Measurements from ENCODE around the gene CPNE8. TPM values are rescaled to one million over a fixed set of nuclear protein-coding genes. Genes with fewer than 3 reads are reported as not detected.

Gene CPNE8
- total and polyA plus RNA-seq, 5 donors from 2014 or later = 0.73 to 10.3 (median 1.5) TPM

- no peak for DNase-seq
- Mint-ChIP-seq H3K4me3 (no peak overlapping the region), H3K36me3 (peaks cover 4% of the 10 kb centered on the region), H3K4me1 (no peaks in the 10 kb centered on the region), H3K27ac (no peak overlapping the region), H3K27me3 (no peaks in the 10 kb centered on the region), H3K9me3 (peaks cover 0 to 4% (median 0%) of the 10 kb centered on the region in 7 donors)
- H3K27ac ChIP-seq (ENCODE audit: insufficient read depth, low read length, poor library complexity, severe bottlenecking) = no peak overlapping the region
- H3K36me3 ChIP-seq (ENCODE audit: control insufficient read depth, insufficient read depth, low read length) = no peaks in the 10 kb centered on the region
- no peak for ATAC-seq (ENCODE audit: low read depth in 2 of 2)
- no peak overlapping the region for H3K4me3 ChIP-seq (ENCODE audit: low read depth, low read length)
- no peaks in the 10 kb centered on the region for H3K4me1 ChIP-seq (ENCODE audit: control insufficient read depth, insufficient read depth, low read length, poor library complexity, severe bottlenecking)
- H3K9me3 ChIP-seq (ENCODE audit: control insufficient read depth in 2 of 2, low read length in 2 of 2) = no peaks in the 10 kb centered on the region
- H3K27me3 ChIP-seq (ENCODE audit: control insufficient read depth, insufficient read depth, low read length) = no peaks in the 10 kb centered on the region
These were observed 251.7 kb downstream of the CPNE8 start for GRCh38 chr12:38653650-38654049.

- Mint-ChIP-seq H3K36me3 (no peaks in the 10 kb centered on the region), H3K27ac (no peak overlapping the region), H3K9me3 (peaks cover 0 to 6% (median 0%) of the 10 kb centered on the region in 7 donors), H3K4me1 (no peaks in the 10 kb centered on the region), H3K4me3 (no peak overlapping the region), H3K27me3 (no peaks in the 10 kb centered on the region)
- no peaks in the 10 kb centered on the region for H3K36me3 ChIP-seq (ENCODE audit: control insufficient read depth, insufficient read depth, low read length)
- no peak overlapping the region for H3K4me3 ChIP-seq (ENCODE audit: low read depth, low read length)
- no peak for ATAC-seq (ENCODE audit: low read depth in 2 of 2)
- DNase-seq = no peak
- no peak overlapping the region for H3K27ac ChIP-seq (ENCODE audit: insufficient read depth, low read length, poor library complexity, severe bottlenecking)
- no peaks in the 10 kb centered on the region for H3K9me3 ChIP-seq (ENCODE audit: control insufficient read depth in 2 of 2, low read length in 2 of 2)
- H3K27me3 ChIP-seq (ENCODE audit: control insufficient read depth, insufficient read depth, low read length) = no peaks in the 10 kb centered on the region
- no peaks in the 10 kb centered on the region for H3K4me1 ChIP-seq (ENCODE audit: control insufficient read depth, insufficient read depth, low read length, poor library complexity, severe bottlenecking)
These were observed 256.6 kb downstream of the CPNE8 start for GRCh38 chr12:38648813-38649212.

DNA sequence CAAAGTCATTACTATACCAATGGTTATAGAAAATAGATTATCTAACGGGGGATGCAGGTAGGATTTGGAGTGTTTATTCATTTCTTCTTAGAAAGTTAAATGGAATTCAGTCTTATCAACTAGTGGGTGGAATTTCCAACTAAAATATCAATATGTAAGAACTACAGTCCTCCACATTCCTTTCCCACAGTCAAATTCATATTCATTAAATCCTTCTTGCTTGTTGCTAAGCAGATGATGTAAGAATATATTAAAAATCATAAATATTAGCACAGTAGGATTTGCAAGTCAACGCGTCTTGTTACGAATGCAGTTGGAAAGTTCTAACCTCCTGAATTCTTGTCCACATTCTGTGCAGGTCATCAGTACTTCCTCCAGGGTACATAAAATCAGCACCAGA lies 259.2 kb downstream of the CPNE8 start:
- Histone ChIP-seq H3K27me3 (ENCODE audit: control insufficient read depth, insufficient read depth, low read length) (no peaks in the 10 kb centered on the region), H3K4me1 (ENCODE audit: control insufficient read depth, insufficient read depth, low read length, poor library complexity, severe bottlenecking) (no peaks in the 10 kb centered on the region), H3K9me3 (ENCODE audit: control insufficient read depth in 2 of 2, low read length in 2 of 2) (peaks cover 0 to 1% of the 10 kb centered on the region in 2 experiments), H3K36me3 (ENCODE audit: control insufficient read depth, insufficient read depth, low read length) (no peaks in the 10 kb centered on the region), H3K4me3 (ENCODE audit: low read depth, low read length) (no peak overlapping the region), H3K27ac (ENCODE audit: insufficient read depth, low read length, poor library complexity, severe bottlenecking) (no peak overlapping the region)
- no peak for DNase-seq
- no peaks in the 10 kb centered on the region for H3K4me1 Mint-ChIP-seq
- H3K27ac Mint-ChIP-seq = no peak overlapping the region
- H3K9me3 Mint-ChIP-seq = peaks cover 0 to 11% (median 2%) of the 10 kb centered on the region in 7 donors
- H3K4me3 Mint-ChIP-seq = no peak overlapping the region
- no peaks in the 10 kb centered on the region for H3K36me3 Mint-ChIP-seq
- no peak for ATAC-seq (ENCODE audit: low read depth in 2 of 2)
- no peaks in the 10 kb centered on the region for H3K27me3 Mint-ChIP-seq

DNA sequence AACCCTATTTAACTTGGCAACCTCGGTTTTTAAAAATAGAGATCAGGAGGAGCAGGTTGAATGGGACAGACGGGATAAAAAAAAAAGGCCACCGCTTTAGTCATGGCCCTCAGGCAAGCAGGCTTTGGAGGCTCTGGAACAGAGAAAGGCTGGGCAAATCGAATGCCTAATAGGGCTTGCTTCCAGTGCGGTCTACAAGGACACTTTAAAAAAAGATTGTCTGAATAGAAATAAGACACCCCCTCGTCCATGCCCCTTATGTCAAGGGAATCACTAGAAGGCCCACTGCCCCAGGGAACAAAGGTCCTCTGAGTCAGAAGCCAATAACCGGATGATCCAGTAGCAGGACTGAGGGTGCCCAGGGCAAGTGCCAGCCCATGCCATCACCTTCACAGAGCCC lies 265.8 kb downstream of the CPNE8 start:
- peaks cover 2 to 10% (median 5%) of the 10 kb centered on the region in 7 donors for H3K9me3 Mint-ChIP-seq
- H3K27ac Mint-ChIP-seq = no peak overlapping the region
- Histone ChIP-seq H3K27ac (ENCODE audit: insufficient read depth, low read length, poor library complexity, severe bottlenecking) (no peak overlapping the region), H3K4me3 (ENCODE audit: low read depth, low read length) (no peak overlapping the region), H3K27me3 (ENCODE audit: control insufficient read depth, insufficient read depth, low read length) (no peaks in the 10 kb centered on the region), H3K4me1 (ENCODE audit: control insufficient read depth, insufficient read depth, low read length, poor library complexity, severe bottlenecking) (no peaks in the 10 kb centered on the region), H3K36me3 (ENCODE audit: control insufficient read depth, insufficient read depth, low read length) (no peaks in the 10 kb centered on the region), H3K9me3 (ENCODE audit: control insufficient read depth in 2 of 2, low read length in 2 of 2) (peaks cover 0 to 1% of the 10 kb centered on the region in 2 experiments)
- no peaks in the 10 kb centered on the region for H3K4me1 Mint-ChIP-seq
- no peaks in the 10 kb centered on the region for H3K27me3 Mint-ChIP-seq
- ATAC-seq (ENCODE audit: low read depth in 2 of 2) (no peak), DNase-seq (no peak)
- H3K36me3 Mint-ChIP-seq = no peaks in the 10 kb centered on the region
- H3K4me3 Mint-ChIP-seq = no peak overlapping the region

GRCh38 chr12:38638401-38638800 lies 267.0 kb downstream of the CPNE8 start:
- Mint-ChIP-seq H3K9me3 (peaks cover 2 to 11% (median 5%) of the 10 kb centered on the region in 7 donors), H3K4me1 (no peaks in the 10 kb centered on the region), H3K27me3 (no peaks in the 10 kb centered on the region), H3K27ac (no peak overlapping the region), H3K36me3 (no peaks in the 10 kb centered on the region), H3K4me3 (no peak overlapping the region)
- ATAC-seq (ENCODE audit: low read depth in 2 of 2) = no peak
- Histone ChIP-seq H3K4me3 (ENCODE audit: low read depth, low read length) (no peak overlapping the region), H3K4me1 (ENCODE audit: control insufficient read depth, insufficient read depth, low read length, poor library complexity, severe bottlenecking) (no peaks in the 10 kb centered on the region), H3K36me3 (ENCODE audit: control insufficient read depth, insufficient read depth, low read length) (no peaks in the 10 kb centered on the region), H3K27me3 (ENCODE audit: control insufficient read depth, insufficient read depth, low read length) (no peaks in the 10 kb centered on the region), H3K9me3 (ENCODE audit: control insufficient read depth in 2 of 2, low read length in 2 of 2) (peaks cover 0 to 1% of the 10 kb centered on the region in 2 experiments), H3K27ac (ENCODE audit: insufficient read depth, low read length, poor library complexity, severe bottlenecking) (no peak overlapping the region)
- DNase-seq = no peak

- ATAC-seq (ENCODE audit: low read depth in 2 of 2) (no peak), DNase-seq (no peak)
- Histone ChIP-seq H3K36me3 (ENCODE audit: control insufficient read depth, insufficient read depth, low read length) (no peaks in the 10 kb centered on the region), H3K9me3 (ENCODE audit: control insufficient read depth in 2 of 2, low read length in 2 of 2) (no peaks in the 10 kb centered on the region), H3K4me1 (ENCODE audit: control insufficient read depth, insufficient read depth, low read length, poor library complexity, severe bottlenecking) (no peaks in the 10 kb centered on the region), H3K27ac (ENCODE audit: insufficient read depth, low read length, poor library complexity, severe bottlenecking) (no peak overlapping the region), H3K4me3 (ENCODE audit: low read depth, low read length) (no peak overlapping the region), H3K27me3 (ENCODE audit: control insufficient read depth, insufficient read depth, low read length) (no peaks in the 10 kb centered on the region)
- Mint-ChIP-seq H3K36me3 (no peaks in the 10 kb centered on the region), H3K27me3 (no peaks in the 10 kb centered on the region), H3K27ac (no peak overlapping the region), H3K4me3 (no peak overlapping the region), H3K9me3 (peaks cover 0 to 10% (median 5%) of the 10 kb centered on the region in 7 donors), H3K4me1 (no peaks in the 10 kb centered on the region)
These were observed 271.9 kb downstream of the CPNE8 start for GRCh38 chr12:38633511-38633910.

- H3K27me3 ChIP-seq (ENCODE audit: control insufficient read depth, insufficient read depth, low read length) = no peaks in the 10 kb centered on the region
- no peaks in the 10 kb centered on the region for H3K27me3 Mint-ChIP-seq
- ATAC-seq (ENCODE audit: low read depth in 2 of 2) (no peak), DNase-seq (no peak)
- no peak overlapping the region for H3K4me3 ChIP-seq (ENCODE audit: low read depth, low read length)
- H3K27ac ChIP-seq (ENCODE audit: insufficient read depth, low read length, poor library complexity, severe bottlenecking) = no peak overlapping the region
- no peak overlapping the region for H3K4me3 Mint-ChIP-seq
- no peaks in the 10 kb centered on the region for H3K36me3 ChIP-seq (ENCODE audit: control insufficient read depth, insufficient read depth, low read length)
- peaks cover 0 to 5% of the 10 kb centered on the region in 2 experiments for H3K9me3 ChIP-seq (ENCODE audit: control insufficient read depth in 2 of 2, low read length in 2 of 2)
- no peaks in the 10 kb centered on the region for H3K36me3 Mint-ChIP-seq
- no peak overlapping the region for H3K27ac Mint-ChIP-seq
- no peaks in the 10 kb centered on the region for H3K4me1 Mint-ChIP-seq
- H3K9me3 Mint-ChIP-seq = peaks cover 0 to 10% (median 3%) of the 10 kb centered on the region in 7 donors
- H3K4me1 ChIP-seq (ENCODE audit: control insufficient read depth, insufficient read depth, low read length, poor library complexity, severe bottlenecking) = no peaks in the 10 kb centered on the region
These were observed 276.3 kb downstream of the CPNE8 start for GRCh38 chr12:38629064-38629463.

GRCh38 chr12:38628288-38628687 lies 277.1 kb downstream of the CPNE8 start:
- DNase-seq (no peak), ATAC-seq (ENCODE audit: low read depth in 2 of 2) (no peak)
- Histone ChIP-seq H3K4me1 (ENCODE audit: control insufficient read depth, insufficient read depth, low read length, poor library complexity, severe bottlenecking) (no peaks in the 10 kb centered on the region), H3K4me3 (ENCODE audit: low read depth, low read length) (no peak overlapping the region), H3K27ac (ENCODE audit: insufficient read depth, low read length, poor library complexity, severe bottlenecking) (no peak overlapping the region), H3K36me3 (ENCODE audit: control insufficient read depth, insufficient read depth, low read length) (no peaks in the 10 kb centered on the region), H3K27me3 (ENCODE audit: control insufficient read depth, insufficient read depth, low read length) (no peaks in the 10 kb centered on the region), H3K9me3 (ENCODE audit: control insufficient read depth in 2 of 2, low read length in 2 of 2) (peaks cover 0 to 5% of the 10 kb centered on the region in 2 experiments)
- H3K9me3 Mint-ChIP-seq = peaks cover 0 to 10% (median 3%) of the 10 kb centered on the region in 7 donors
- H3K4me3 Mint-ChIP-seq = no peak overlapping the region
- H3K27me3 Mint-ChIP-seq = no peaks in the 10 kb centered on the region
- H3K36me3 Mint-ChIP-seq = no peaks in the 10 kb centered on the region
- no peaks in the 10 kb centered on the region for H3K4me1 Mint-ChIP-seq
- H3K27ac Mint-ChIP-seq = no peak overlapping the region
